Measurements from ENCODE around the gene LHX4. TPM values are rescaled to one million over a fixed set of nuclear protein-coding genes. Genes with fewer than 3 reads are reported as not detected.
A peak's percentile ranks its signal among the peaks of the same experiment; 100 is the strongest.

The LHX4 gene
- total RNA-seq, 1 experiment from 2014 or later = 0.12 TPM

GRCh38 chr1:180227861-180228647 is 2.0 kb upstream of the LHX4 start:
- DNase-seq (ENCODE audit: low read depth) = no peak

GRCh38 chr1:180228648-180229482 is 1.2 kb upstream of the LHX4 start:
- DNase-seq (ENCODE audit: low read depth) = no peak

GRCh38 chr1:180230416-180230790 is 339 bp downstream of the LHX4 start:
- DNase-seq (ENCODE audit: low read depth) = no peak

GRCh38 chr1:180230791-180231505 is 884 bp downstream of the LHX4 start:
- peak; percentile 53 for DNase-seq (ENCODE audit: low read depth)

GRCh38 chr1:180231506-180231921 is 1.4 kb downstream of the LHX4 start:
- DNase-seq (ENCODE audit: low read depth) = peak; percentile 37

GRCh38 chr1:180231936-180232335 is 1.9 kb downstream of the LHX4 start:
- no peak for DNase-seq (ENCODE audit: low read depth)

GRCh38 chr1:180232521-180233043 is 2.5 kb downstream of the LHX4 start:
- DNase-seq (ENCODE audit: low read depth) = no peak

- no peak for DNase-seq (ENCODE audit: low read depth)
These were observed 3.3 kb downstream of the LHX4 start for GRCh38 chr1:180233191-180234011.

- DNase-seq (ENCODE audit: low read depth) = no peak
These were observed 4.5 kb downstream of the LHX4 start for GRCh38 chr1:180234369-180235076.

GRCh38 chr1:180235077-180235501 is 5.0 kb downstream of the LHX4 start:
- no peak for DNase-seq (ENCODE audit: low read depth)

GRCh38 chr1:180235502-180236239 is 5.6 kb downstream of the LHX4 start:
- no peak for DNase-seq (ENCODE audit: low read depth)

- DNase-seq (ENCODE audit: low read depth) = no peak
These were observed 6.8 kb downstream of the LHX4 start for GRCh38 chr1:180236698-180237509.

GRCh38 chr1:180237869-180238476 is 7.9 kb downstream of the LHX4 start:
- DNase-seq (ENCODE audit: low read depth) = no peak

- DNase-seq (ENCODE audit: low read depth) = no peak
These were observed 8.6 kb downstream of the LHX4 start for GRCh38 chr1:180238675-180239074.

GRCh38 chr1:180239145-180240096 is 9.4 kb downstream of the LHX4 start:
- no peak for DNase-seq (ENCODE audit: low read depth)

GRCh38 chr1:180241716-180242544 is 11.9 kb downstream of the LHX4 start:
- no peak for DNase-seq (ENCODE audit: low read depth)

Data from RPMI7951 (cell line).